ENCODE results near the gene ASXL1. TPM values are rescaled to one million over a fixed set of nuclear protein-coding genes. Genes with fewer than 3 reads are reported as not detected.
"Not testable (repeated sequence)": the region's sequence is repeated elsewhere in the genome, so short reads cannot be mapped to it uniquely, and the experiment has no call there.

The ASXL1 gene
- 27.0 and 29.9 TPM in 2 replicates for total RNA-seq
- 25.5 TPM for polyA plus RNA-seq (2012)

GRCh38 chr20:32357869-32358631, at the start of gene ASXL1:
ASXL1 (plus strand) TSS chr20:32358331; CDS start chr20:32358776, 445 bp downstream.
- DNase-seq (ENCODE audit: low read depth), result peak; percentile 99

GRCh38 chr20:32312718-32313424, 45.3 kb upstream of the ASXL1 start:
- no peak for DNase-seq (ENCODE audit: low read depth)

GRCh38 chr20:32314768-32315167, 43.4 kb upstream of the ASXL1 start:
- DNase-seq (ENCODE audit: low read depth), result no peak

- no peak for DNase-seq (ENCODE audit: low read depth)
Observed at GRCh38 chr20:32315399-32315798, 42.7 kb upstream of the ASXL1 start.

GRCh38 chr20:32315891-32316290, 42.2 kb upstream of the ASXL1 start:
- peak; percentile 83 for DNase-seq (ENCODE audit: low read depth)

- no peak for DNase-seq (ENCODE audit: low read depth)
Observed at GRCh38 chr20:32316667-32317066, 41.5 kb upstream of the ASXL1 start.

- DNase-seq (ENCODE audit: low read depth), result no peak
Observed at GRCh38 chr20:32319100-32319499, 39.0 kb upstream of the ASXL1 start.

- DNase-seq (ENCODE audit: low read depth), result no peak
Observed at GRCh38 chr20:32320305-32320704, 37.8 kb upstream of the ASXL1 start.

- DNase-seq (ENCODE audit: low read depth), result no peak
Observed at GRCh38 chr20:32321390-32321789, 36.7 kb upstream of the ASXL1 start.

- not testable (repeated sequence) for DNase-seq (ENCODE audit: low read depth)
Observed at GRCh38 chr20:32322260-32322659, 35.9 kb upstream of the ASXL1 start.

GRCh38 chr20:32323761-32324160, 34.4 kb upstream of the ASXL1 start:
- not testable (repeated sequence) for DNase-seq (ENCODE audit: low read depth)

GRCh38 chr20:32325706-32326503, 32.2 kb upstream of the ASXL1 start:
- no peak for DNase-seq (ENCODE audit: low read depth)

- DNase-seq (ENCODE audit: low read depth), result no peak
Observed at GRCh38 chr20:32326504-32326845, 31.7 kb upstream of the ASXL1 start.

GRCh38 chr20:32327087-32327681, 30.9 kb upstream of the ASXL1 start:
- DNase-seq (ENCODE audit: low read depth), result no peak

GRCh38 chr20:32329817-32330554, 28.1 kb upstream of the ASXL1 start:
- no peak for DNase-seq (ENCODE audit: low read depth)

- DNase-seq (ENCODE audit: low read depth), result no peak
Observed at GRCh38 chr20:32330555-32330897, 27.6 kb upstream of the ASXL1 start.

GRCh38 chr20:32332614-32333013, 25.5 kb upstream of the ASXL1 start:
- peak; percentile 84 for DNase-seq (ENCODE audit: low read depth)

GRCh38 chr20:32333181-32333987, 24.7 kb upstream of the ASXL1 start:
- no peak for DNase-seq (ENCODE audit: low read depth)

- DNase-seq (ENCODE audit: low read depth), result no peak
Observed at GRCh38 chr20:32333988-32334885, 23.9 kb upstream of the ASXL1 start.
